GM19324 (cell line): Measurements from ENCODE around the gene MAML2.
A peak's percentile ranks its signal among the peaks of the same experiment; 100 is the strongest.

Source experiments
- ATAC-seq: cut with Tn5 transposase; IDR thresholded peaks from one replicate; pipeline ENCODE4 v1.9.1; 2021; ENCODE audit warnings: mild to moderate bottlenecking, moderate library complexity; ENCODE audit not compliant: unreplicated experiment, low FRiP score

MAML2 gene

DNA sequence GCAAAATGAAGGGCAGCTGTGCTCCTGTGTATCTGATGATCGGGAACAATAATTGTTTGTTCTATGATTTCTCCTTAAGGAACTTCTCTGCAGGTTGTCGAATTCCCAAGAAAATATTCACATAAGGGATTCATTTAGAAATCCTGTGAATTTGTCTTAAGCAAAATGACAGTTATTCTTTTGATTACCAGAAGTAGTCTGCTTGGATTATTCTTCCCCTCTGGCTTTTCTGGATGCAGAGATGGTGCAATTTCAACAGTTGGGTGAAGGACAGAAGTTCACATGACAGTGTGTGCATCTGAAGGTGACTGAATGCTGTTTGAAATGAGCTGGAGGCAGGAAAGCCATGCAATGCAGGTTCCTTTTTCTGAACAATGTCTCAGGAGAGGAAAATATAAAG is 281.9 kb downstream of the MAML2 start:
- ATAC-seq, result no peak

DNA sequence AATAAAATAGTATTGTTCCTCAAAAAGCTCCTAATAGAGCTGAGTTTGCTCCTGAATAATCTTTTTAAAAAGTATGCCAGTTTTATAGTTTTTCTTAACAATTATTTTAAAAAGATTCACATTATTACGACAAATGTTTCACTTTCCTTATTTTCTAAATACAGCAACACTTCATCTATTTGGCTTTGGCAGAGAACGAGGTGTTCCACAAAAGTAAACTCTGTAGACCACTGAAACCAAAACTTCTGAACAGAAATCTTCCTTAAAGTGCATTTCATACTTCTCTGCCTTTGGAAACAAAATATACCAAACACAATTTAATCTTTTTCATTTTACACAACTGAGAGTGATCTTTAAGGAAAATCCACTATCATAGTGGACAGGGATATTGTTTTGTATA is 285.5 kb downstream of the MAML2 start:
- ATAC-seq, result no peak

DNA sequence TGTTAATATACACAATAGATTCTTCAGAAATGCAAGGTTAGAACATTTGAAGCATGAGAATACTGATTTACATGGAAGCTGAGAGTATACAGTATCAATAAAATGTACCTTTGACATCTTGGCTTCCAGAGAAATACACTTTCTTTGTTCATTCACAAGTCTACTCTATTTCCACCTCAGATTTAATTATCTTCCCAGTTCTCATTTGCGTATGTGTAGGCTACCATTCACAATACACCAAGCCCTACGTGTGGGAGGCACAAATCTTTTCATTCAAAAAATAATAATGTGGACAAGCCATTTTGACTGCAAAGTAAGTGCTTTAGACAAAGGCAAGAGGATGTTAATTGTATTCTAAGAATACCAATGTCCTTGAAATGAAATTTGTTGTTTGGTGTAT is 286.4 kb downstream of the MAML2 start:
- ATAC-seq, result no peak

DNA sequence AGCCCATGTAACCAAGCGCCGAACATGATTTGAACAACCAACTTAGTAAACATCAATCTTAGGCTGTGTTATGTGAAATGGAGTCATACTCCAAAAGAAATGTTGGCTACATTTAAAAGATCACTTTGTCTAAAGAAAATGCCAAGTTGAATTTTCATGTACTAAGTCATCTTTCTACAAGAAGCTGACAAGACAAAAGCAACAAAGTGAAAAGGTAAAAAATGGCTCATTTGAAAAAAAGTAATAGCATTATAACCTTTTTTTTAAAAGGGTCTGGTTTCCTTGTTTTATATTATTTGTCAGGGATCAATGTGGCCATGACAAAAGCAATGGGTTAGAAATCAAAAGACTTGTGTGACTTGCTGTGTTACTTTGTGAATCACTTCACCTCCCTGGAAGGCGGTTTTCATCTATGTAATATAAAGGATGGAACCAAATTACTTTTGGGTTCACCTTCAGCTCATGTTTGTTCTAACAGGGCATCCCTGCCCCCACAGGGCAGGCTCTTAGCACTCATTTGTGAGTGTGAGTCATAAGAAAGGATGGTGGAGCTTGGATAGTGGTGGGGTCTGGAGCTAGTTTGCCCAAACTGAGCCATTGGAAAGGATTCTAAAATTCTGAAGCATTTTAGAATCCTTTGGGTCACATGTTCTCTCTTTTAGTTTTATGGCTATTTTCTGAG is 287.1 kb downstream of the MAML2 start:
- ATAC-seq, result no peak

DNA sequence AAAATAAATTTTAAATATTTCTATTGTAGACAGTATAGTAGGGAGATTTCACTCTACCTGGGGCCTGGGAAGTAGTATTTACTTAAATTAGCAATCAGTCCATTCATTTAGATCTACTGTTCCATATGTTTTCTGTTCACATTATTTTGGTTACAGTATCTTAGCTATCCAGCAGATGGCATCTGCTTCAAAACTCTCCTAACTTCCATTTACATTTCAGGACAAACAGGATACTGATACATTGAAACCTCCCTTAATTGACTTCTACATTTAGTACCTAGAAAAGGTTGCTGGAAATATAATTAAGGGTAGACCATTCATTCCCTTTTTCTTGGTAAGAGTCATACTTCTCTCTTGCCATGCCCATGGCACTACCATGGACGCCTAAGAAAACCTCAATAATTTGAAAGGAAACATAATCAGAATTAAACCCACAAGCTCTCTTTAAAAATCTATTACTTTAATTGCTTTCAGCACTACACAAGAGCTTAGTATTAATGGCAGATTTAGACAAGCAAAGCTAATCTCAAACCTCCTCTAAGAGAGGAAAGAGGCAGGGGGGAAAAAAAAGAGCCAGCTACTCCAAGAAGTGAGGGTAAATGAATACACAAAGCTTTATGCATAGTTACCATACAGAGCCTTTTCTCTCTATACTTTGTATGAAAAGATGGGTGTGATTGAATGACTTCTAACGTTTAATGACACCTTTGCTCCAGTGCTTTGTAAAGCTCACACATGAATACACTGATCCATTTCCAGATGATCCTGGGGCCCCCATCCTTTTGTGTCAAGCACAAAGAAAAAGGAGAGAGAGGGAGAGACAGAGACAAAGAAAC is 287.9 kb downstream of the MAML2 start:
- no peak for ATAC-seq

DNA sequence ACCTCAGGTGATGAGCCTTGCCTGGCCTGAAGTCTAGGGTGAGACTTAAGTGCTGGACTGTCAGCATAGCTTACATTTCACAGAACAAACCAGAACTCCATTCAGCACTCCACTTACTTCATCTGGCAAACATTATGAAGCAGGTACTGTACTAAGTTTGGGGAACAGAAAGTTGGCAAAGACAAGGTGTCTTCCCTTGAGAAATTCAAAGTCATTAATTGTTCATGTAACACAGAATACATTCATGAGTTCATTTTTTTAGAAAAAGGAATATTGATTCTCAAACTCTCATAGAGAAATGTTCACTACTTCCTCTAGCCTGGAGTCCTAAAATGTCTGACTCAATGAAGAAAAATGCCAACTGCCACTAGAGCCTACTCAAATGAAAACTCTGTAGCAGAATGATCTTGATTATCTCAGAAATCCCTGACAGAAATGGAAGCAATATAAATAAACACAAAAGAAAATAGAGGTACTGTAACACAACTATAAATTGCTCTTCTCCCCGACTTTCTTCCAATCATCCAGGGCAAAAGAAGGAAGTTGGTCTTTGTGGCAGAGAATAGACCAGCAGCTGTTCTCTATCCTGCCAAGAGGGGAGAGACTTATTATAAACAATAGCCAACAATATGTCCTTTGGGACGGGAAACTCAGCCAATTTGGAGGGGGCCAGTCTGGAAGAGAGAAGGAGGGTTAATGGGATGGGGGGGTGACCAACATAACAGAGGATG is 289.9 kb downstream of the MAML2 start:
- ATAC-seq, result peak; percentile 34

DNA sequence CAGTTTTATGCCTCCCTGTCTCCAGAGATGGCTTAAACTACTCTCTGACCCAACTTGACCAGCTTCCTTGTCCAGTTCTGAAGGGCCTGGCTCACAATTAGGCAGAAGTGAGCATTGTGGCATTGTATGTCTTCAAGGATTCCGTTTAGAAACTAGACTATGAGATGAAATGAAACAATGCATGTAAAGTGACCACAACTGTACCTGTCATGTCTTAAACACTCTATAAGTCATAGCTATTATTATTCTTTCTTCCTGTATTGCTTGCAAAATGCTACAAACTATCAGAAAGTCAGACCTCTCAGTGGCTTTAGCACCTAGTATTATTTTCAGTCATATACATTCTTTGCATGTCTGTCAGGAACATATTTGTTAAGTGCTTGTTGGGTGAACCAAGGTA is 291.2 kb downstream of the MAML2 start:
- ATAC-seq, result peak; percentile 74

DNA sequence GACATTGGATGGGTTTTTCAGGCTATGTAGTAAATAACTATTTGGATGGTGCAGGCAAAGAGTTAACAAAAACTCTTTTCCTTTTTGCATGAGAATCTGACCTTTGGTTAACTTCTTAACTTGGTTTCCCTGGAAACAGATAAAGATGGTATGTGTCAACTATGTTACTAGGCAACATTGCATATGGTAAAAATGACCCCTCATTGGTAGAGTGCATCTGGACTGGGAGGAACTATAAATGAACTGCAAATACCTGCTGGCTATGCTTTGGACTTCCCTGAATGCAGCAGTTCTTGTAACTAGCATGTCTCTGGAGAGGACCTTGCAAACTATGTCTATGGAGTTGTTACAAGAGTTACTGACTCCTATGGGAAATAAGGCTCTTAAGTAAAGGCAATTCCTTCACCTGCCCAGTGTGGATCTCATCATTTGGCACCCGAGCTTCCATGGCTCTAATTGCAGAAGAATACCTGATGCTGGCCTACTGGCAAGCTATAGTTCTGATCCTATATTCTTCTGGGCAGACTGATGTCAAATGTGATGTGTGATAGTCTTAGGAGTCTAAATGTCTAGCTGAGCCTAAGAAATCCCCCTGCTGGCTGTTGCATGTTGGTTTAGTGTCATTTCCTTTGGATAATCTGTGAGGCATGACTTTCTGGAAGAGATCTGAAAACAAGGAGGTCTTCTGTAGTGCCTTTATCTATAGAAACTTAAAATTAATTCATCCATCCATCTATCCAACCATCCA is 292.4 kb downstream of the MAML2 start:
- no peak for ATAC-seq

DNA sequence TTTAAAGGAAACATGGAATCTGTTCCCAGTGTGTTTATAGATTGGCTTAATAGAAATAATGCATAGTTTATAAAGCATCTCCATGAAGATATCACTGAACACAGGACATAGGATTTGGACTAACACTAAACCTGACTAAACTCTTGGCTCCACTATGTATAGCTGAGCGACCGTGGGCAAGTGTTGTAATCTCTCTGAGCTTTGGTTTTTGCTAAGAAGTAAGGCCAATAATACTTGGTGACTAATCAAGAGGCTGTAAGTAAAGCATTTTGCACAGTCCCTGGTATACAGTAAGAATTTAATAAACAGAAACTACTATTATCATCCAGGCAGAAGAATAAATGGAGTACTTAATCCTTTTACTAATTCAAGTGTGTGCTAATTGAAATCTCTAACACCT is 293.6 kb downstream of the MAML2 start:
- no peak for ATAC-seq

DNA sequence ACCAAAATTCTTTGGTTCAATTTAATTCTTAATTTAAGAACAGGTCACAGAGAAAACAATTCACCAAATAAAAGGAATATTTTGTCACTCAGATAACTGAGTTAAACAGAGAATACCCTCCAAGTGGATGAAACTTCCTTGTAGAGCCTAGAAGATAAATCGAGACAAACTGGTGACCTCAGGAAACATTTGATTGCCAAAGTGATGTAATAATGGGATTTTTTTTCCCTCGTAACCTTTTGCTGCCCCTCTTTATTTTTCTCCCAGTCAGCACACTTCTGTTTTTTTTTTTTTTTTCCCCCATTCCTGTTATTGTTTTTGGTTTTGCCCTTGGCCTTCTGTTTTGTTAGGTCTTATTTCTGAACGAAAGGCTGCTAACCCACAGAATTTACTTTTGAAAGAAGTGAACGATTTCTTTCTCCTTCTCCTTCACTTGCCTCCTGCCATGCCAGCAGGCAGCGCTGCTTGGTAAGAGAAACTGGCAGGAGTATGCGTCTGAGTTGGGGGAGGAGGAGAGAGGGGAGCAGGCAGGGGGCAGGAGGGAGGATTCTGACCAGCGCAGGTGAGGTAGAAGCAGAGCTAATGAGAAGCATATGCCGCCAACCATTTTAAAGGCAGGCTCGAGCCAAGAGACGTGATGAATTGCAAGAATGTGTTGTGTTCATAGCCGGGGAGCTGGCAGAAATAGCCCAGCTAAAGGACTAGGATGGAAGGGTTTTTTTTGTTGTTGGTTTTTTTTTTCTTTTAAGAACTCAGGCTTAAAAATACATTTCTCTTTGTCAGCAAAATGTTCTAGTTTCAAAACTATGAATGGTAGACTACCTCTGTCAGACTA is 297.2 kb downstream of the MAML2 start:
- no peak for ATAC-seq

DNA sequence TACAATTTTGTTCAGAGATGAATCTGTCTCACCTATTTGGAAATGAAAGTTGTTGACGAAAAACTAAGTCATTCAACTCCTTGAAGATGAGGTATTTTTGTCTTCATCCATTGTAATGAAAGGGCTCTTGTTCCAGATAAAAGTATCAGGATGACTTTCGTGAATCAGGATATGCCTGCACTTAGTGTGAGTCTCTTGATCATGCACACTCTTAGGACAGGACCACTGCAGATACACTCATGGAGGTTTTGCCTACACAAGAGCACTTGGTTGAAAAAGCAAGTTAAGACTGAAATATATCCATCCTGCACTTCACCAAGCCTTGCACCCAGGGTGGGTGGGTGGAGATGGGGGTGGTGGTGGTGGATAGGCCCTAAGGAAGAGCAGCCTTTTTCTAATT is 298.2 kb downstream of the MAML2 start:
- ATAC-seq, result no peak

DNA sequence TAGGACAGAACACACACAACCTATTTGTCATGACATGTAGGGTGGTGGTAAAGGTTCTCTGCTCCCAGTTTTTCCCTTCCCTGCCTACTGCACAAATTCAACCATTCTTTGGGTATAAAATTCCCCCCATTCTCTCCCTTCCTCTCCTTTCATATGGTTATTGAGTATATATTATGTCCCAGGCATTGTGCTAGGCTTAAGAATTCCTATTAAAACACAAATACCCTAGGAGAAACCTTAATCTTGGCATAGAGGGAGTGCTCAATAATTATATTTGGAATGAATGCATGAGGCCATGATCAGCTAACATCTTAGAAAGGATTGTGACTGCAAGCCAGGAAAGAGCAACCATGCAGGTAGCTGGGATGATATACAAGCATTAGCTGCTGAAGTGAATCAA is 298.7 kb downstream of the MAML2 start:
- no peak for ATAC-seq

DNA sequence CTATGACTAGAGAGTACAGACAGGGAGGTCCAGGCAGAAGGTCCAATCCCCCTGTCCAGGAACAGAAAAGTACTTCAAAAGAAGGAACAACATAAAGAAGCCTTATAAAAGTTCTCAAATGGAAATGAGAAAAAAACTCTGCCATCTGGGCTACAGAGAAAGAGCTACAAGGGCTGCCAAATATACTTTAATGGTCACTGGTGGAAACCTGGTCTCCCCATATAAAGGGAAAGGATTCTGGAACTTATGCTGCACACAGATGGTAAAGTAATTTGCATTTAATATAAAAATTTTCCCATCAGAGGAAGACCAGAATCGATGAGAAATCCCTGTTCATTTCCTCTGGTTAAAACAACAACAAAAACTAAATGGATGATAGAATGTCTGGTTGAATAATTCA is 299.7 kb downstream of the MAML2 start:
- no peak for ATAC-seq

DNA sequence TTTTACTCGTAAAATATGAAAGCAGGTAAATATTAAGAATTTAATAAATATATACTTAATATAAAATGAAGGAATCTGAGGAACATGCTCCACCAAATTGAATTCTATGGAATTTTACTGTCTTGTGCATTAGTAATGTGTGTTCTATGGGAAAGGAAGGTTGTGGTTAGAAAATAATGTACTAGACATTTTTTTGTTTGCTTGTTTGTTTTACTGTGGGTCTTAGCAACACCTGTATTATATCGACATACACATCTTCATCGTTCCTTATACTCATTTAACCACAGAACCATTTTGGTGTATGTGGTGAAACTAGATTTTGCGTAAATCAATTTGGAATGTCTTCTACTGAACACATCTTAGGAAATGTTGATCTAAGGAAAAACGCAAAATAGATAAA is 304.9 kb downstream of the MAML2 start:
- ATAC-seq, result no peak

DNA sequence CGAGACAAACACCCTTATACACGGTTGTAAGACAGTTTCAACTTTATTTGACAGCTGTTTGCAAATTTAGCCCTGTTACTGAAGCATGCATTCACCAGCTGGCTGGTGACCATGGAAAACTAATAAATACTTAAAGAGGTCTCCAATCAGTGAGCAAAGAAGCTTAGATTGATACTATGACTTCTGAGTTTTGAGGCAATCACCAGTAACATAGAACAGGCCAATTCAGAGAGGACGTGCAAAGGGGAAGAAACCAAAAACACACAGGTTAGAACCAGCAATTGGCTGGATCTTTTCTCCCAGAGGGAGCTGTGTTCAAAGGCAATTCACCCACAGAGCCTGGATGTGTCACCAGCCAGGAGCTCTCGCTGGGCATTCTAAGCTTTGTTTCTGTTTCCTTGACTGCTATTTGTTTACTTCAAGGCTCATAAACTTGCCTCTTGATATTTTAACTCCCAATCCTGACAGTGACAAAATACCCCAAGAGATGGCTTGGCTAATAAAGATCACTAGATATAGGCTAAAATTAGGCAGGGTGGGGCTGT is 305.5 kb downstream of the MAML2 start:
- no peak for ATAC-seq

DNA sequence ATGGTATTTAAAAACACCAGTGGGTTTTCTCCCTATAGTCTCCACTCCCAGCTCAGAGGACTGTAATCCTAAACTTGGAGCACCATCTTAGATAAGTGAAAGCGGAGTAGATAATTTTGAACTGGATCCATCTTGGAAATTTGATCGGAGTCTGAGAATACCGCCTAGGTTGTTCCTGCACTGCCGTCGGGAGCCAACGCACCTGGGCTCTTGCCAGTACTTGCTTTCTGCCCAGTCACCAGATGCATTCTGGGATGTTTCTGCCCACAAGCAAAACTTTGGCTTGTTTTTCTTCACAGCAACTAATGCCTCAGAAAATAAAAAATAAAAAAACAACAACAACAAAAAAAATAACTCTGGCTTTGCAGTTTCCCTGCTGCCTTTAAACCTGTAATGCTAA is 306.1 kb downstream of the MAML2 start:
- no peak for ATAC-seq

DNA sequence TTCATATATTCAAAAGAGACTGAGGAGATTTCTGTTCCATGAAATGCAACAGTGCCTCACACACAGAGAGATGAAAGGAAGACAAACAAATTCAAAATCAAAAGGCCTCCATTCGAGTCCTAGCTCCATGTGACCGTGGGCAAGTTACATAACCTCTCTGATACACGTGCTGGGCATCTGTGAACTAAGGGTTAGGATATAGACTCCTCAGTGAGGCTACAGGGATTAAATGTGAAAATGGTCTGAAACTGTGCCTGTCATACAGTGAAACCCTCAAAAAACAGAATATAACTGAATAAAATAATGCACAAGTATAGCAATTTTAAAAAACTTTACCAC is 307.3 kb downstream of the MAML2 start:
- ATAC-seq, result no peak

DNA sequence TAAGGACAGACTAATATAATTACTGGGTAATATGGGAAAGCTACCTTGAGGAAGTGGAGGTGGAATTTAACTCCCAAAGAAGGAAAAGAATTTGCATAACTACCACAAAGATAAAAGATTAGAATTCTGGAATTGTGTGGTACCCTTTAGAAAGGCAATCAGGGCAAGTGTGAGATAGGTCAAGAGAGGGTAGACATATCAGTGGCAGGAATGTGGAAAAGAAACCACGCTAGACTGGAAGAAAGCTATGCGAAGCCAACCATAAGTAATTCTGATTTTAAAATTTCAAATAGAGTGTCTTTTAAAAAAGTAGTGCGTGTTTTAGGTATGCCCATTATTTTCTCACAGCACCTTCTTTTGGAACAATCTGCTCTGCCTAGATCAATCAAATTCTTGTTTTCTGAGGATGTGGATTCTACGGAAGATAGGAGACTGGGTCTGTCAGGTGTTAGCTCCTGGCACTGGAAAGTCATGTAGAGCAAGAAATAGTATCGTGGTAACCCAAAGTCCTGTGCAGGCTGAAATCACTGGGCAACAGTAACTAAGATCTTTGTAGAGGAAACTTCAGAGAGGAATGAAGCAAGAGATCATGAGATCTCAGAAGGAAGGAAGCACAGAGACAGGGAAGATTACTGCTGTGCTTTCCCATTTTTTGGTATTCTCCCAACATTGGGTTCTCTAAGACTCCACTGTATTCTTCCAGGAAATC is 307.8 kb downstream of the MAML2 start:
- no peak for ATAC-seq

DNA sequence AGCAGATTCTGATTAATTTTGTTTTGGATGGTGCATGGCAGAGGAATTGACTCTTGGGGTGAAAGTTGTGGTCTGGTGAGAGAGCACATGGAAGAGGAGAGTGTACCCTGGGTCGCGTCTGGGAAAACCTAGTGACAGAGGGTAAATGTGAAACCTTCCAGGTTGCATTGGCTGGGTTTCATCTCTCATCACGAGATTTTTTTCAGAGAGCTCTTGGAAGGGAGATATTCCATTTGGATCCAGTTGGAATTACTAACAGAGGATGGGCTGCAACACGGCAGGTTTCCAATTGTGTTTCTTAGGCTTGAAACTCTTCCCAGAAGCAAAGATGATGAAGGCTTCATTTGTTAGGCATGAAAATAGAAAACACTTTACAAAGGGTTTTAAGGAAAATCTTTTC is 309.4 kb downstream of the MAML2 start:
- ATAC-seq, result no peak
